ENCODE data around the gene CD33. TPM values are rescaled to one million over a fixed set of nuclear protein-coding genes. Genes with fewer than 3 reads are reported as not detected.

CD33 gene
- total and polyA plus RNA-seq, 9 donors = 1.3 to 16.5 (median 2.7) TPM

GRCh38 chr19:51185069-51185867 lies 39.6 kb upstream of the CD33 start:
- intact Hi-C loops (cut with DNase I) = no loop called here
- Histone ChIP-seq H3K27ac (no peak overlapping the region), H3K36me3 (no peaks in the 10 kb centered on the region), H3K9me3 (no peaks in the 10 kb centered on the region), H3K4me3 (no peak overlapping the region), H3K4me1 (ENCODE audit: insufficient read depth) (no peaks in the 10 kb centered on the region), H3K27me3 (no peaks in the 10 kb centered on the region)
- 79 to 85% (median 83%) methylated on average over 21 to 25 of the region's 25 CpGs for WGBS, 3 donors
- DNase-seq = no peak
- TF ChIP-seq POLR2A (IDR thresholded peaks at IDR 0.05) (no peak), EP300 (IDR thresholded peaks at IDR 0.05) (no peak)

GRCh38 chr19:51185868-51186215 lies 39.0 kb upstream of the CD33 start:
- H3K4me3 ChIP-seq = no peak overlapping the region
- no peak overlapping the region for H3K27ac ChIP-seq
- H3K36me3 ChIP-seq = no peaks in the 10 kb centered on the region
- 85 to 91% (median 86%) methylated on average over 5 of the region's 5 CpGs for WGBS, 3 donors
- no peaks in the 10 kb centered on the region for H3K9me3 ChIP-seq
- TF ChIP-seq POLR2A (IDR thresholded peaks at IDR 0.05) = no peak
- TF ChIP-seq CTCF (IDR thresholded peaks at IDR 0.05) = no peak
- no peak for TF ChIP-seq EP300 (IDR thresholded peaks at IDR 0.05)
- H3K27me3 ChIP-seq = no peaks in the 10 kb centered on the region
- no peak for DNase-seq
- H3K4me1 ChIP-seq (ENCODE audit: insufficient read depth) = no peaks in the 10 kb centered on the region
- intact Hi-C loops (cut with DNase I) = no loop called here

- Histone ChIP-seq H3K27me3 (no peaks in the 10 kb centered on the region), H3K27ac (no peak overlapping the region), H3K4me3 (no peak overlapping the region), H3K9me3 (no peaks in the 10 kb centered on the region), H3K36me3 (no peaks in the 10 kb centered on the region), H3K4me1 (ENCODE audit: insufficient read depth) (no peaks in the 10 kb centered on the region)
- DNase-seq = no peak
- 62 to 72% (median 71%) methylated on average over 13 of the region's 13 CpGs for WGBS, 3 donors
- TF ChIP-seq CTCF (IDR thresholded peaks at IDR 0.05) (no peak), EP300 (IDR thresholded peaks at IDR 0.05) (no peak)
- intact Hi-C loops (cut with DNase I) = no loop called here
Observed at GRCh38 chr19:51186323-51186722, 38.6 kb upstream of the CD33 start.

- Histone ChIP-seq H3K36me3 (no peaks in the 10 kb centered on the region), H3K9me3 (no peaks in the 10 kb centered on the region), H3K4me1 (ENCODE audit: insufficient read depth) (no peaks in the 10 kb centered on the region), H3K27ac (no peak overlapping the region), H3K4me3 (no peak overlapping the region), H3K27me3 (no peaks in the 10 kb centered on the region)
- intact Hi-C loops (cut with DNase I) = no loop called here
- no peak for DNase-seq
- TF ChIP-seq POLR2A (IDR thresholded peaks at IDR 0.05) (no peak), CTCF (IDR thresholded peaks at IDR 0.05) (no peak), EP300 (IDR thresholded peaks at IDR 0.05) (no peak)
- WGBS, 3 donors = 83 to 85% (median 85%) methylated on average over 11 of the region's 11 CpGs
Observed at GRCh38 chr19:51187395-51188226, 37.3 kb upstream of the CD33 start.

GRCh38 chr19:51188227-51188559 lies 36.7 kb upstream of the CD33 start:
- no peak for DNase-seq
- H3K4me1 ChIP-seq (ENCODE audit: insufficient read depth) = no peaks in the 10 kb centered on the region
- WGBS, 3 donors = 73 to 86% (median 75%) methylated on average over 2 of the region's 2 CpGs
- intact Hi-C loops (cut with DNase I) = no loop called here
- no peak overlapping the region for H3K27ac ChIP-seq
- no peaks in the 10 kb centered on the region for H3K36me3 ChIP-seq
- H3K9me3 ChIP-seq = no peaks in the 10 kb centered on the region
- no peak for TF ChIP-seq POLR2A (IDR thresholded peaks at IDR 0.05)
- no peak for TF ChIP-seq EP300 (IDR thresholded peaks at IDR 0.05)
- TF ChIP-seq CTCF (IDR thresholded peaks at IDR 0.05) = no peak
- H3K4me3 ChIP-seq = no peak overlapping the region
- H3K27me3 ChIP-seq = no peaks in the 10 kb centered on the region
